Adrenal gland (tissue), 5 donors: Measurements from ENCODE around the gene FNDC1.

Source experiments
- CTCF ChIP-seq, 6 experiments: fragments of 450-650 bp in 4 of 6; fragments of 200-600 bp in 2 of 6; sonication (generic) in 1 of 6; IDR thresholded peaks; 1 replicate in 5 of 6; 2 replicates in 1 of 6; pipeline versions ENCODE4 v1.5.1 to v1.8.0; 2016 to 2021; ENCODE audit warnings: antibody characterized with exemption in 6 of 6, mild to moderate bottlenecking in 2 of 6, moderate library complexity in 1 of 6
- POLR2A ChIP-seq, 2 donors: fragments of 450-650 bp; IDR thresholded peaks; one replicate each; pipeline ENCODE4 v1.6.1; 2017; ENCODE audit warnings: antibody characterized with exemption in 2 of 2, mild to moderate bottlenecking in 2 of 2, moderate library complexity in 1 of 2
- donor health status: DM: no; HTN: no; CAD: no.

- no peak for TF ChIP-seq CTCF (IDR thresholded peaks at IDR 0.05)
- peak in 1 of 2 donors; percentile 45 for TF ChIP-seq POLR2A (IDR thresholded peaks at IDR 0.05)
Measured at GRCh38 chr6:159126590-159126989, 42.6 kb upstream of the FNDC1 start.
